Lung (tissue), 12 donors: ENCODE results near the gene ZNF574. TPM values are rescaled to one million over a fixed set of nuclear protein-coding genes. Genes with fewer than 3 reads are reported as not detected.

Experiments
- ATAC-seq: fragments of 200-7000 bp; cut with Tn5 transposase; one replicate; pipeline ENCODE4 v1.9.1; 2020; ENCODE audit warnings: moderate number of reproducible peaks; ENCODE audit not compliant: insufficient read depth, low FRiP score
- DNase-seq, 3 donors: peaks; one replicate each; pipeline ENCODE4 v3.0.0-alpha.2; 2013 to 2017
- H3K27ac ChIP-seq, 2 donors: one replicate each; pipeline ENCODE4 v1.5.1; 2013; ENCODE audit warnings: mild to moderate bottlenecking in 2 of 2, moderate library complexity in 2 of 2, control low read depth in 1 of 2, inconsistent platforms in 1 of 2, low read depth in 1 of 2, low read length in 1 of 2
- H3K27me3 ChIP-seq, 3 donors: one replicate each; pipeline ENCODE4 v1.5.1; 2013; ENCODE audit warnings: low read length in 2 of 3; ENCODE audit not compliant: control insufficient read depth in 3 of 3, insufficient read depth in 3 of 3
- H3K36me3 ChIP-seq, 4 donors: one replicate each; pipeline ENCODE4 v1.5.1; 2013; ENCODE audit warnings: low read length in 4 of 4, mild to moderate bottlenecking in 1 of 4, moderate library complexity in 1 of 4; ENCODE audit not compliant: control insufficient read depth in 4 of 4, insufficient read depth in 4 of 4
- H3K4me1 ChIP-seq, 5 donors: one replicate each; pipeline ENCODE4 v1.5.1; 2013; ENCODE audit warnings: low read length in 5 of 5, mild to moderate bottlenecking in 2 of 5, moderate library complexity in 1 of 5; ENCODE audit not compliant: control insufficient read depth in 5 of 5, insufficient read depth in 5 of 5
- H3K4me3 ChIP-seq: one replicate; pipeline ENCODE4 v1.5.1; 2013; ENCODE audit warnings: mild to moderate bottlenecking, control low read depth, moderate library complexity
- H3K9ac ChIP-seq, 2 donors: one replicate each; pipeline ENCODE4 v1.5.1; 2013; ENCODE audit warnings: low read length in 2 of 2, control low read depth in 1 of 2; ENCODE audit not compliant: insufficient read depth in 1 of 2
- H3K9me3 ChIP-seq, 4 donors: one replicate each; pipeline ENCODE4 v1.5.1; 2013; ENCODE audit warnings: low read length in 3 of 4, mild to moderate bottlenecking in 1 of 4, moderate library complexity in 1 of 4; ENCODE audit not compliant: control insufficient read depth in 4 of 4, insufficient read depth in 3 of 4
- WGBS, 2 donors: extraction: QIAGEN DNeasy Blood & Tissue Kit; methylation state at CpG; one replicate each; pipeline ENCODE4 v1.1.7; 2013; 5-methylcytosine and 5-hydroxymethylcytosine counted together
- polyA plus RNA-seq, 2 donors: library from polyadenylated mRNA; stranded (reverse); fragments of 200-250 nt; gene quantifications; one replicate each; pipeline ENCODE4 v1.2.1, GENCODE V29; 2013
- total RNA-seq, 2 donors: library from RNA; depleted of rRNA in 1 of 2; stranded (reverse); fragments of >200 nt in 1 of 2; gene quantifications; one replicate each; pipeline ENCODE4 v1.2.1, GENCODE V29; 2014 to 2021
- TF ChIP-seq, protein P1 (sequence below): IDR thresholded peaks from 2 replicates; pipeline ENCODE4 v1.5.1; 2012; ENCODE audit warnings: mild to moderate bottlenecking; ENCODE audit errors: control extremely low read depth, extremely low read depth
- donor health status: control.
- donor health status: control.
- donor health status: Bipolar disorder and iron deficiency.
- donor health status: healthy.
- donor health status: DM: yes; HTN: yes; CAD: no.

The ZNF574 gene
- total and polyA plus RNA-seq, 4 donors: 6.8 to 13.7 (median 10.1) TPM

DNA sequence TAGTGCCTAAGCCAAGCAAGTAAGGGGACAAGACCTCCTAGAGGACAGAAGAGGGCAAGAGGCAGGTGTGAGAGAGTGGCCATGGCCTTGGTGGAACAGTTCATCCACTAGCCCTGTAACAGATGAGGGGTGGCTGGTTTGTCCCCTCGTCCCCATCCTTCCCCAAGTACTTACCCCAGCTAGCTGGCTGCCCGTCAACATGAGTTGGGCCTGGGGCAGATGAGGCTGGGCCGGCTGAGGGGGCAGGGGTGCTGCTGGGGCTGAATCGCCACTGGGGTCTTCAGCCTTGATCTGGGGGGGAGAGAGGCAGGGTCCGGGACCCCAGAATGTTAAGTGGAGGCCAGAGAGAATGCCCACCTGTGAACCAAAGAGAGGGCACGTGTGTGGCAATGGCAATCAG is 41.1 kb downstream of the ZNF574 start:
- H3K27ac ChIP-seq: no peak overlapping the region
- peaks cover 0 to 2% (median 0%) of the 10 kb centered on the region in 5 donors for H3K4me1 ChIP-seq
- WGBS, 2 donors: 88 to 95% methylated on average over 6 of the region's 6 CpGs
- H3K4me3 ChIP-seq: no peak overlapping the region
- no peaks in the 10 kb centered on the region for H3K27me3 ChIP-seq
- DNase-seq (no peak), ATAC-seq (no peak)
- TF ChIP-seq, protein P1, sequence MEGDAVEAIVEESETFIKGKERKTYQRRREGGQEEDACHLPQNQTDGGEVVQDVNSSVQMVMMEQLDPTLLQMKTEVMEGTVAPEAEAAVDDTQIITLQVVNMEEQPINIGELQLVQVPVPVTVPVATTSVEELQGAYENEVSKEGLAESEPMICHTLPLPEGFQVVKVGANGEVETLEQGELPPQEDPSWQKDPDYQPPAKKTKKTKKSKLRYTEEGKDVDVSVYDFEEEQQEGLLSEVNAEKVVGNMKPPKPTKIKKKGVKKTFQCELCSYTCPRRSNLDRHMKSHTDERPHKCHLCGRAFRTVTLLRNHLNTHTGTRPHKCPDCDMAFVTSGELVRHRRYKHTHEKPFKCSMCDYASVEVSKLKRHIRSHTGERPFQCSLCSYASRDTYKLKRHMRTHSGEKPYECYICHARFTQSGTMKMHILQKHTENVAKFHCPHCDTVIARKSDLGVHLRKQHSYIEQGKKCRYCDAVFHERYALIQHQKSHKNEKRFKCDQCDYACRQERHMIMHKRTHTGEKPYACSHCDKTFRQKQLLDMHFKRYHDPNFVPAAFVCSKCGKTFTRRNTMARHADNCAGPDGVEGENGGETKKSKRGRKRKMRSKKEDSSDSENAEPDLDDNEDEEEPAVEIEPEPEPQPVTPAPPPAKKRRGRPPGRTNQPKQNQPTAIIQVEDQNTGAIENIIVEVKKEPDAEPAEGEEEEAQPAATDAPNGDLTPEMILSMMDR: no peak
- H3K9me3 ChIP-seq: no peaks in the 10 kb centered on the region
- H3K9ac ChIP-seq: no peak overlapping the region
- H3K36me3 ChIP-seq: no peaks in the 10 kb centered on the region

GRCh38 chr19:42120276-42120980 is 44.5 kb downstream of the ZNF574 start:
- no peak overlapping the region for H3K9ac ChIP-seq
- ATAC-seq (no peak), DNase-seq (no peak)
- peaks cover 0 to 2% (median 0%) of the 10 kb centered on the region in 5 donors for H3K4me1 ChIP-seq
- WGBS, 2 donors: 92 to 93% methylated on average over 10 of the region's 10 CpGs
- no peaks in the 10 kb centered on the region for H3K9me3 ChIP-seq
- H3K27ac ChIP-seq: no peak overlapping the region
- H3K27me3 ChIP-seq: no peaks in the 10 kb centered on the region
- no peak overlapping the region for H3K4me3 ChIP-seq
- H3K36me3 ChIP-seq: no peaks in the 10 kb centered on the region
- TF ChIP-seq, protein P1: no peak

GRCh38 chr19:42121036-42121621 is 45.2 kb downstream of the ZNF574 start:
- TF ChIP-seq, protein P1: no peak
- Histone ChIP-seq H3K27ac (no peak overlapping the region), H3K9me3 (no peaks in the 10 kb centered on the region), H3K27me3 (peaks cover 0 to 2% (median 0%) of the 10 kb centered on the region in 3 donors), H3K4me3 (no peak overlapping the region), H3K36me3 (no peaks in the 10 kb centered on the region), H3K4me1 (peaks cover 0 to 2% (median 0%) of the 10 kb centered on the region in 5 donors), H3K9ac (no peak overlapping the region)
- 47 to 51% methylated on average over 5 of the region's 5 CpGs for WGBS, 2 donors
- DNase-seq (no peak), ATAC-seq (no peak)
